Caco-2 (cell line): Measurements from ENCODE around the gene RASSF8. TPM values are rescaled to one million over a fixed set of nuclear protein-coding genes. Genes with fewer than 3 reads are reported as not detected.

Source experiments
- BruUV-seq: library from RNA; stranded (reverse); fragments of 400-500 nt; replicated peaks from 2 replicates; lab custom pipeline; 2021; lab: Mats Ljungman, UMichigan
- CTCF ChIA-PET: fragments of 300-600 bp; sonication (Branson Sonifier 250); formaldehyde crosslinking; loops from one replicate; lab custom pipeline; 2022; ENCODE audit warnings: antibody characterized with exemption; lab: Charles Lee
- POLR2A ChIA-PET: fragments of 300-600 bp; sonication (Branson Sonifier 250); formaldehyde crosslinking; loops from one replicate; lab custom pipeline; 2022; ENCODE audit warnings: antibody characterized with exemption; lab: Charles Lee
- DNase-seq, 2 experiments: peaks; one replicate each; pipeline versions ENCODE4 v3.0.0 to v3.0.0-alpha.2; 2020 to 2022
- H3K27me3 ChIP-seq: replicated peaks from 2 replicates; pipeline ENCODE4 v1.6.0; 2011; ENCODE audit warnings: low read length; ENCODE audit not compliant: control insufficient read depth, insufficient read depth
- H3K36me3 ChIP-seq: 2 replicates; pipeline ENCODE4 v1.5.1; 2011; ENCODE audit warnings: low read length; ENCODE audit not compliant: control insufficient read depth, insufficient read depth
- H3K4me1 ChIP-seq: fragments of 250-450 bp; sonication (Bioruptor Pico); 2 replicates; pipeline ENCODE4 v1.5.1; 2020; ENCODE audit warnings: mild to moderate bottlenecking
- H3K4me3 ChIP-seq: 2 replicates; pipeline ENCODE4 v1.5.1; 2011; ENCODE audit warnings: low read depth, mild to moderate bottlenecking, control low read depth, low read length
- H3K9me3 ChIP-seq: fragments of 250-450 bp; sonication (Bioruptor Pico); 2 replicates; pipeline ENCODE4 v1.5.1; 2020; ENCODE audit warnings: mild to moderate bottlenecking, moderate library complexity
- H3K27ac Mint-ChIP-seq: one replicate; pipeline ENCODE4 v1.8.0; 2022; ENCODE audit warnings: mixed read lengths; ENCODE audit not compliant: unreplicated experiment
- H3K27me3 Mint-ChIP-seq: one replicate; pipeline ENCODE4 v1.8.0; 2022; ENCODE audit warnings: mixed read lengths; ENCODE audit not compliant: insufficient read depth, unreplicated experiment
- H3K36me3 Mint-ChIP-seq: one replicate; pipeline ENCODE4 v1.8.0; 2022; ENCODE audit warnings: mild to moderate bottlenecking, mixed read lengths; ENCODE audit not compliant: insufficient read depth, unreplicated experiment
- H3K4me1 Mint-ChIP-seq: one replicate; pipeline ENCODE4 v1.8.0; 2022; ENCODE audit warnings: low read depth, mixed read lengths; ENCODE audit not compliant: unreplicated experiment
- H3K4me3 Mint-ChIP-seq: one replicate; pipeline ENCODE4 v1.8.0; 2022; ENCODE audit warnings: mild to moderate bottlenecking, moderate library complexity, mixed read lengths; ENCODE audit not compliant: unreplicated experiment
- H3K9me3 Mint-ChIP-seq: one replicate; pipeline ENCODE4 v1.8.0; 2022; ENCODE audit warnings: mixed read lengths; ENCODE audit not compliant: unreplicated experiment
- intact Hi-C: fragments of 100-400 bp; cut with micrococcal nuclease; formaldehyde crosslinking; loops from one replicate; pipeline ENCODE4 v1.10.0; 2022; ENCODE audit not compliant: unreplicated experiment
- total RNA-seq: library from RNA; stranded (reverse); gene quantifications from 2 replicates; pipeline ENCODE4 v1.2.3, GENCODE V29; 2022
- TF ChIP-seq, protein P1 (sequence below), 2 experiments: fragments of 200-600 bp in 1 of 2; IDR thresholded peaks; 1 replicate in 1 of 2; 2 replicates in 1 of 2; pipeline versions ENCODE4 v1.5.1 to v1.8.0; 2011 to 2022; ENCODE audit warnings: antibody characterized with exemption in 1 of 2, control low read depth in 1 of 2, inconsistent platforms in 1 of 2, low read depth in 1 of 2, low read length in 1 of 2, mild to moderate bottlenecking in 1 of 2, moderate library complexity in 1 of 2; ENCODE audit not compliant: insufficient read depth in 1 of 2, severe bottlenecking in 1 of 2, unreplicated experiment in 1 of 2

RASSF8 gene
- total RNA-seq, 1 experiment from 2014 or later: 143 TPM

DNA sequence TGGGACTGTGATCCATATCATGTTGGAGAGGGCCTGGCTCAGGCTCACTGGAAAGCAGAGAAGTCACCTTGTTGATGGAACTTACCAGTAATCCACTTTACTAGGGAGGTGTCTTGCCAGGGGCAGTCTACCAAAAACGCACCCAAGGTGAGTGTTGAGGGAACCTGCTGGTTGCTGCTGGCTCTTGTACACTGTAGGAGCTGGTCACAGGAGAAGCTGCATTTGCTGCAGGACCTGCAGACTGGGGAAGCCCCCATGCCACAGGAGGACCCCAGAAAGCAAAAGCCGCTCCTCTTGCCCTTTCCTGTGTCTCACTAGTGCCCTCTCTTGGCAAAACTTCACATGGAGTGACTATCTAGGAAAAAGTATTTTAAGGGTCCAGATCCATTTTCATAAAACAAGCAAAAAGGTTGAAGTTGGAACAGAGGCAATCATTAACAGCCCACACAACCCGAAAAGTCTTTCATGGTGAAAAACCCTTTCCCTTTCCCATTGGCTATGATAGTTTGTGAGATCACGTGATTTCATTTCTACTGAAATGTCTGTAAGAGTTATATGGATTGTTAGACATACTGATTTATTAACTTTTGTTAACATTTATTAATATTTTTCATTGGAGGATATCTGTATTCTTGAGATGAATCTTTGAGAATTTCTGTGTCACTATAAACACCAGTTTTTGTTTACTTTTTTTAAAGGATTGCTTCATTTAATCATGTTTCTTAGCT is 59.2 kb downstream of the RASSF8 start:
- H3K4me3 ChIP-seq: no peak overlapping the region
- intact Hi-C loops: loop anchor here (1.0 to 2.0 kb wide), 2 partner anchors 12 to 435 kb away; no protein-coding TSS in a partner anchor
- TF ChIP-seq, protein P1, sequence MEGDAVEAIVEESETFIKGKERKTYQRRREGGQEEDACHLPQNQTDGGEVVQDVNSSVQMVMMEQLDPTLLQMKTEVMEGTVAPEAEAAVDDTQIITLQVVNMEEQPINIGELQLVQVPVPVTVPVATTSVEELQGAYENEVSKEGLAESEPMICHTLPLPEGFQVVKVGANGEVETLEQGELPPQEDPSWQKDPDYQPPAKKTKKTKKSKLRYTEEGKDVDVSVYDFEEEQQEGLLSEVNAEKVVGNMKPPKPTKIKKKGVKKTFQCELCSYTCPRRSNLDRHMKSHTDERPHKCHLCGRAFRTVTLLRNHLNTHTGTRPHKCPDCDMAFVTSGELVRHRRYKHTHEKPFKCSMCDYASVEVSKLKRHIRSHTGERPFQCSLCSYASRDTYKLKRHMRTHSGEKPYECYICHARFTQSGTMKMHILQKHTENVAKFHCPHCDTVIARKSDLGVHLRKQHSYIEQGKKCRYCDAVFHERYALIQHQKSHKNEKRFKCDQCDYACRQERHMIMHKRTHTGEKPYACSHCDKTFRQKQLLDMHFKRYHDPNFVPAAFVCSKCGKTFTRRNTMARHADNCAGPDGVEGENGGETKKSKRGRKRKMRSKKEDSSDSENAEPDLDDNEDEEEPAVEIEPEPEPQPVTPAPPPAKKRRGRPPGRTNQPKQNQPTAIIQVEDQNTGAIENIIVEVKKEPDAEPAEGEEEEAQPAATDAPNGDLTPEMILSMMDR (IDR thresholded peaks at IDR 0.05; ENCODE audit: insufficient read depth in 1 of 2, low read depth in 1 of 2, low read length in 1 of 2, severe bottlenecking in 1 of 2, unreplicated experiment in 1 of 2): peak; percentile 75 to 90
- ChIA-PET CTCF (interaction anchor here (1.2 kb wide), 1 partner anchor 49 kb away, joined by 3 read pairs; no protein-coding TSS in a partner anchor), POLR2A (interaction anchor here (0.5 kb wide), 1 partner anchor 426 kb away, joined by 3 read pairs; no protein-coding TSS in a partner anchor)
- H3K36me3 Mint-ChIP-seq: peaks cover 8% of the 10 kb centered on the region
- no peaks in the 10 kb centered on the region for H3K4me1 ChIP-seq
- no peaks in the 10 kb centered on the region for H3K27me3 Mint-ChIP-seq
- no peaks in the 10 kb centered on the region for H3K9me3 ChIP-seq
- peaks cover 16% of the 10 kb centered on the region for H3K4me1 Mint-ChIP-seq
- no TSS peak for BruUV-seq
- peaks cover 10% of the 10 kb centered on the region for H3K9me3 Mint-ChIP-seq
- no peak overlapping the region for H3K4me3 Mint-ChIP-seq
- no peaks in the 10 kb centered on the region for H3K27me3 ChIP-seq
- H3K27ac Mint-ChIP-seq: no peak overlapping the region
- no peaks in the 10 kb centered on the region for H3K36me3 ChIP-seq
- peak; percentile 52 to 74 for DNase-seq

DNA sequence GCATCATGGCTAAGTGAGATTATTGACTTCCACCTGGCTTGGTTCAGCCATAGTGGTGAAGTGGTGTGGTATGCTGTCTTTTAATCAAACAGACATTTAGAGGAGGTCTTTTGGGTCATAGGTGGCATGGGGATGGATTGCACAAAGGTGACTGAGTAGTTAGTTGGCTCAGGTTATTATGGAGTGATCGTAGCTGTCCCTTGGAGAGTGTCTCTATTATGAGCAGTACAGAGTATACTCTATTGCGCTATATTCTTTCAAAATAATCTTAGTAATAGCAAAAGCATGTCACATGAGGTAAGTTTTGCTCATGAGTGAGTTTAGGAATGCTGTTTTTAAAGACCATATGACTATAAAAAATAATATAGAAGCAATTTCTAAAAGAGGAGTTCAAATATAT is 60.4 kb downstream of the RASSF8 start:
- H3K9me3 Mint-ChIP-seq: peaks cover 18% of the 10 kb centered on the region
- no TSS peak for BruUV-seq
- H3K4me1 Mint-ChIP-seq: peaks cover 16% of the 10 kb centered on the region
- Histone ChIP-seq H3K36me3 (no peaks in the 10 kb centered on the region), H3K4me1 (no peaks in the 10 kb centered on the region), H3K27me3 (no peaks in the 10 kb centered on the region), H3K4me3 (no peak overlapping the region), H3K9me3 (no peaks in the 10 kb centered on the region)
- TF ChIP-seq, protein P1 (IDR thresholded peaks at IDR 0.05; ENCODE audit: insufficient read depth in 1 of 2, low read depth in 1 of 2, low read length in 1 of 2, severe bottlenecking in 1 of 2, unreplicated experiment in 1 of 2): no peak
- CTCF ChIA-PET: no interaction called here
- intact Hi-C loops: no loop called here
- no peak overlapping the region for H3K4me3 Mint-ChIP-seq
- no peak overlapping the region for H3K27ac Mint-ChIP-seq
- no peak for DNase-seq
- no peaks in the 10 kb centered on the region for H3K27me3 Mint-ChIP-seq
- POLR2A ChIA-PET: no interaction called here
- H3K36me3 Mint-ChIP-seq: peaks cover 21% of the 10 kb centered on the region

DNA sequence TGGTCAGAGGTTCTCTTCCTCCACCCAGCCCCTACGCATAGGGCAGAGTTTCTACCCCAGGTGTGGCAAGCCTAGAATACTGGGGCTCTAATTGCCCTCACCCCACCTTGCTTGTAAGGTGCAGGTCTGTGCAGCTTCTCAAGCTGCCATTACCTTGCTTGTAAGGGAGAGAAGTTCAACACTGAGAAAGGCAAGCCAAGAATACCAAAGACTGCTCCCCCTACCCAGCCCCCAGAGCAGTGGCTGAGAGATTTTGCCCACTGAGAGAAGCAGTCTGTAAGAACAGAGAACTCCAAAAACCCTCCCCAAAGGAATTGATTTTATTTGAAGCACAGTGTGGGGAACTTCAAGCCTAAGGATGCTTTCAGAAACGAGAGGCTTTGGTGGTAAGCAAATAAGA is 63.1 kb downstream of the RASSF8 start:
- Mint-ChIP-seq H3K4me3 (no peak overlapping the region), H3K9me3 (peaks cover 18% of the 10 kb centered on the region), H3K4me1 (peaks cover 9% of the 10 kb centered on the region), H3K27ac (no peak overlapping the region), H3K36me3 (peaks cover 32% of the 10 kb centered on the region), H3K27me3 (no peaks in the 10 kb centered on the region)
- no peaks in the 10 kb centered on the region for H3K4me1 ChIP-seq
- H3K27me3 ChIP-seq: no peaks in the 10 kb centered on the region
- ChIA-PET CTCF (interaction anchor here (1.1 kb wide), 1 partner anchor 11 kb away, joined by 3 read pairs; no protein-coding TSS in a partner anchor), POLR2A (no interaction called here)
- H3K36me3 ChIP-seq: no peaks in the 10 kb centered on the region
- intact Hi-C loops: loop anchor here (10.0 kb wide), 1 partner anchor 257 kb away; no protein-coding TSS in a partner anchor
- BruUV-seq: no TSS peak
- H3K9me3 ChIP-seq: no peaks in the 10 kb centered on the region
- H3K4me3 ChIP-seq: no peak overlapping the region
- DNase-seq: no peak
- TF ChIP-seq, protein P1 (IDR thresholded peaks at IDR 0.05; ENCODE audit: insufficient read depth in 1 of 2, low read depth in 1 of 2, low read length in 1 of 2, severe bottlenecking in 1 of 2, unreplicated experiment in 1 of 2): no peak
